Uterus (tissue), 4 donors: ENCODE data around the gene ELK3. TPM values are rescaled to one million over a fixed set of nuclear protein-coding genes. Genes with fewer than 3 reads are reported as not detected.

ENCODE experiments used
- DNase-seq, 2 donors: peaks; one replicate each; pipeline ENCODE4 v3.0.0-alpha.2; 2019 to 2020
- H3K27ac ChIP-seq, 2 donors: fragments of 200-600 bp; sonication (generic); 1 replicate in 1 of 2; 2 replicates in 1 of 2; pipeline ENCODE4 v1.5.1; 2016 to 2018
- H3K27me3 ChIP-seq, 2 donors: fragments of 200-600 bp; sonication (generic); one replicate each; pipeline ENCODE4 v1.5.1; 2018 to 2019; ENCODE audit warnings: control low read depth in 1 of 2
- H3K36me3 ChIP-seq, 2 donors: fragments of 200-600 bp; sonication (generic); one replicate each; pipeline ENCODE4 v1.5.1; 2019; ENCODE audit warnings: control low read depth in 1 of 2
- H3K4me1 ChIP-seq, 2 donors: fragments of 200-600 bp; sonication (generic); one replicate each; pipeline ENCODE4 v1.5.1; 2018 to 2019; ENCODE audit warnings: control low read depth in 1 of 2
- H3K4me3 ChIP-seq, 2 donors: fragments of 200-600 bp; sonication (generic); 1 replicate in 1 of 2; 2 replicates in 1 of 2; pipeline ENCODE4 v1.5.1; 2018 to 2019; ENCODE audit warnings: mild to moderate bottlenecking in 1 of 2
- H3K9me3 ChIP-seq, 2 donors: fragments of 200-600 bp; sonication (generic); one replicate each; pipeline ENCODE4 v1.5.1; 2019; ENCODE audit warnings: control low read depth in 1 of 2
- POLR2A ChIP-seq, 2 donors: fragments of 450-650 bp; IDR thresholded peaks; one replicate each; pipeline ENCODE4 v1.6.1; 2016; ENCODE audit warnings: antibody characterized with exemption in 2 of 2, mild to moderate bottlenecking in 1 of 2, moderate library complexity in 1 of 2
- intact Hi-C: fragments of 100-400 bp; cut with DNase I; formaldehyde crosslinking; loops from one replicate; pipeline ENCODE4 v1.15.1; 2023; ENCODE audit warnings: low total_unique reads
- total RNA-seq, 4 donors: library from RNA; depleted of rRNA in 3 of 4; stranded (reverse); fragments of >200 nt in 3 of 4; gene quantifications; one replicate each; pipeline versions ENCODE4 v1.1.0 to v1.2.4, GENCODE V29; 2014 to 2023
- TF ChIP-seq, protein P1 (sequence below), 4 experiments: fragments of 200-600 bp in 2 of 4; fragments of 450-650 bp in 2 of 4; sonication (generic) in 2 of 4; IDR thresholded peaks; one replicate each; pipeline ENCODE4 v1.5.1; 2016 to 2019; ENCODE audit warnings: antibody characterized with exemption in 4 of 4, mild to moderate bottlenecking in 2 of 4, moderate library complexity in 1 of 4
- donor health status: DM: yes; HTN: yes; CAD: no.

Gene ELK3
- total RNA-seq, 4 donors from 2014 or later, result 36.8 to 81.1 (median 44.9) TPM

DNA sequence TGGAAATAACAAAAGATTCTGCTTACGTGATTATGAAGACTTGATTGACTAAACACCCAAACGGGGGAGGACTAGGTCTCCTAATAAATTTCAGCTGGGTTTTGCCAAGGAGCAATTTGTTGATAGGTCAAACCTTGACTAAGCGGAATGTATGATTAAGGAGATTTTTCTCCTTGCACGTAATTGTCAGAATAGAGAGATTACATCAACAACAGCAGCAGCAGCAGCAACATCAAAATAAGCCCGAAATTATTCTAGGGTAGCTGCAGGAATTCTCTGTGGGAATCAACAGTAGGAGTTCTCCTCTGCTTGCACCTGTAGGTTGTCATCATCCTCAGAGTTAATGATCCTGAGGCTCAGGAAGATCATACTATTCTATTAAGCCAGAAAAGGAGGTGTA, 10.2 kb downstream of the ELK3 start:
- DNase-seq, result no peak
- TF ChIP-seq, protein P1, sequence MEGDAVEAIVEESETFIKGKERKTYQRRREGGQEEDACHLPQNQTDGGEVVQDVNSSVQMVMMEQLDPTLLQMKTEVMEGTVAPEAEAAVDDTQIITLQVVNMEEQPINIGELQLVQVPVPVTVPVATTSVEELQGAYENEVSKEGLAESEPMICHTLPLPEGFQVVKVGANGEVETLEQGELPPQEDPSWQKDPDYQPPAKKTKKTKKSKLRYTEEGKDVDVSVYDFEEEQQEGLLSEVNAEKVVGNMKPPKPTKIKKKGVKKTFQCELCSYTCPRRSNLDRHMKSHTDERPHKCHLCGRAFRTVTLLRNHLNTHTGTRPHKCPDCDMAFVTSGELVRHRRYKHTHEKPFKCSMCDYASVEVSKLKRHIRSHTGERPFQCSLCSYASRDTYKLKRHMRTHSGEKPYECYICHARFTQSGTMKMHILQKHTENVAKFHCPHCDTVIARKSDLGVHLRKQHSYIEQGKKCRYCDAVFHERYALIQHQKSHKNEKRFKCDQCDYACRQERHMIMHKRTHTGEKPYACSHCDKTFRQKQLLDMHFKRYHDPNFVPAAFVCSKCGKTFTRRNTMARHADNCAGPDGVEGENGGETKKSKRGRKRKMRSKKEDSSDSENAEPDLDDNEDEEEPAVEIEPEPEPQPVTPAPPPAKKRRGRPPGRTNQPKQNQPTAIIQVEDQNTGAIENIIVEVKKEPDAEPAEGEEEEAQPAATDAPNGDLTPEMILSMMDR (IDR thresholded peaks at IDR 0.05), result no peak
- TF ChIP-seq POLR2A (IDR thresholded peaks at IDR 0.05), result no peak
- no peaks in the 10 kb centered on the region for H3K4me1 ChIP-seq
- intact Hi-C loops, result no loop called here
- no peak overlapping the region for H3K4me3 ChIP-seq
- no peaks in the 10 kb centered on the region for H3K9me3 ChIP-seq
- H3K36me3 ChIP-seq, result peaks cover 0 to 2% of the 10 kb centered on the region in 2 donors
- peak overlapping the region; percentile 21 to 52 for H3K27ac ChIP-seq
- no peaks in the 10 kb centered on the region for H3K27me3 ChIP-seq

DNA sequence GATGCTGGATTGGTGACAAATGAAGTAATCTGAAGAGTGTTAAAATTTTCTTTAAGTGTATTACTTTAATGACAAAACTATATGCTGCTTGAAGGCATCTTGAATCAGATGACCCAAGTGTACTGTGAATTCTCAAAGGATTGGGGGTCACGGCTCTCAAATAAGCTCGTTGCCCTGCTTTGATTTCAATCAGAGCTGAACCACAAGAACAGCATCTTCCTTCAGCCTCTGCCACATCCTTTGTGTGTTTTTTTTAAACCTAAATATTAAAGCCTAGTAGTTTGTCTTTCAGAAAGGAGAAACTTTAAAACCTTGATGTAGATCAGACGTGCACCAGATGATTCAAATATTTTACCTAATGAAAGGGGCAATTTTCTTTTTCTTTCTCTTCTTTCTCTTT, 11.7 kb downstream of the ELK3 start:
- Histone ChIP-seq H3K27ac (peak overlapping the region in 1 of 2 donors; percentile 52), H3K36me3 (no peaks in the 10 kb centered on the region), H3K9me3 (no peaks in the 10 kb centered on the region), H3K4me3 (no peak overlapping the region), H3K27me3 (no peaks in the 10 kb centered on the region), H3K4me1 (no peaks in the 10 kb centered on the region)
- intact Hi-C loops, result no loop called here
- no peak for DNase-seq
- TF ChIP-seq, protein P1 (IDR thresholded peaks at IDR 0.05), result no peak
- no peak for TF ChIP-seq POLR2A (IDR thresholded peaks at IDR 0.05)

- no peak for DNase-seq
- Histone ChIP-seq H3K9me3 (no peaks in the 10 kb centered on the region), H3K27me3 (no peaks in the 10 kb centered on the region), H3K4me3 (no peak overlapping the region), H3K27ac (peak overlapping the region in 1 of 2 donors; percentile 72), H3K4me1 (no peaks in the 10 kb centered on the region), H3K36me3 (no peaks in the 10 kb centered on the region)
- intact Hi-C loops, result no loop called here
- TF ChIP-seq POLR2A (IDR thresholded peaks at IDR 0.05), result no peak
- TF ChIP-seq, protein P1 (IDR thresholded peaks at IDR 0.05), result no peak
These were observed 12.9 kb downstream of the ELK3 start for GRCh38 chr12:96206936-96207662.

DNA sequence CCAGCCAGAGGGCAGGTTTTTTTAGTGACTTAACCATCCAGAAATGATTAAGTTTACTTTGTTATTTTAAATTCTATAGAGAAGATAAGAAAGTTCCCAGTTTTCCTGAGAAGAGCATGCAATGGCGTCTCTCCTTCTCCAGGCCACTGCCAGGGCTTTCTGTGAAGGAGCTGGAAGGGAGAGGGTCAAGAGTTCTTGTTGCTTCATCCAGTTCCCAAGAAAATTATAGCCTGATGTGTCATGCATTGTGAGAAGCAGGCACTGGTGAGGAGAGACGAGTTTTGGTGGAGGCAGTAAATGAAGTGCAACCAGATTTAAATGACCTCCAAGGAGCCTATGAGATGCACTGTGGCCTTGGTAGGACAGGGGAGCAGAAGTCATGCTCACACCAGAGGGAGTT, 14.2 kb downstream of the ELK3 start:
- H3K4me1 ChIP-seq, result no peaks in the 10 kb centered on the region
- peak overlapping the region; percentile 59 to 72 for H3K27ac ChIP-seq
- no peaks in the 10 kb centered on the region for H3K9me3 ChIP-seq
- no peaks in the 10 kb centered on the region for H3K36me3 ChIP-seq
- H3K4me3 ChIP-seq, result no peak overlapping the region
- DNase-seq, result no peak
- H3K27me3 ChIP-seq, result no peaks in the 10 kb centered on the region
- intact Hi-C loops, result no loop called here
- TF ChIP-seq, protein P1 (IDR thresholded peaks at IDR 0.05), result no peak
- TF ChIP-seq POLR2A (IDR thresholded peaks at IDR 0.05), result no peak

GRCh38 chr12:96208801-96209549, 14.8 kb downstream of the ELK3 start:
- DNase-seq, result no peak

More at GRCh38 chr12:96208801-96209549, 14.8 kb downstream of the ELK3 start:
- Histone ChIP-seq H3K4me3 (no peak overlapping the region), H3K9me3 (no peaks in the 10 kb centered on the region), H3K27me3 (no peaks in the 10 kb centered on the region), H3K4me1 (no peaks in the 10 kb centered on the region), H3K27ac (peak overlapping the region; percentile 59 to 72), H3K36me3 (no peaks in the 10 kb centered on the region)
- TF ChIP-seq POLR2A (IDR thresholded peaks at IDR 0.05), result no peak
- TF ChIP-seq, protein P1 (IDR thresholded peaks at IDR 0.05), result peak in 3 of 4 experiments; percentile 30 to 40 (median 35)
- intact Hi-C loops, result no loop called here
